ENCODE results near the gene UBN1.

UBN1 gene

DNA sequence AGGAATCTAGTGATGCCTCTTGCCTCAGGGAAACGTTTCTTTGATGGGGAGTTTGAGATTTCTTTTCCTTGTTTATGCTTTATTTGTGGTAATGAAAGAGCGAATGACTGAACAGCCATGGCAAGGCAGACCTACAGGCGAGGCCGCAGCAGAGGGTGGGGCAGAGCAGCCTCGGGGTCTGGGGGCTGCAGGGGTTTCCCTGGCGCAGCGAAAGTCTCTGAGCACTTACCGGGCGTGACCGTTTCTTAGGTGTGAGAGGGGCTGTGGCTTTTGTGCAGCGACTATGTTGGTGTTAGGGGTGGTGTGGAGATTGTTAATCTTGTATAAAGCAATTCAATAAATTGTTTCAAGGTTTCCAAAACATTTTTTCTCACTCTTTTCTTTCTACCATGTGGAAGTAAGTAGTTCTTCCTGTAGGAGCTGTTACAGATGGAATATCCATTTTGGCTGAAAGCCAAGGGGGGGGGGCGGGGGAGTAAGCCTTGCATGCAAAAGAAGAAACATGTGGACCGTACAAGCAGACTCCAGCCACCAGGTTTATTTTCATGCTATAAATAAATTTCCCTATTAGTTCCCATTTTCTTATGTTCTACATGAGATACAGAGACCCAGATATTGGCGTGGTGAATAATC lies 34.8 kb downstream of the UBN1 start:
- H3K27me3 ChIP-seq (ENCODE audit: control insufficient read depth in 5 of 5, insufficient read depth in 4 of 5, low read length in 5 of 5): no peaks in the 10 kb centered on the region
- no peak overlapping the region for H3K4me3 ChIP-seq (ENCODE audit: low read depth in 1 of 5, low read length in 5 of 5)
- no peaks in the 10 kb centered on the region for H3K9me3 ChIP-seq (ENCODE audit: control insufficient read depth in 5 of 5, low read length in 5 of 5)
- peaks cover 5 to 97% (median 95%) of the 10 kb centered on the region in 5 donors for H3K36me3 ChIP-seq (ENCODE audit: control insufficient read depth in 5 of 5, insufficient read depth in 5 of 5, low read length in 5 of 5)
- no peak overlapping the region for H3K9ac ChIP-seq (ENCODE audit: low read length in 5 of 5)
- H3K4me1 ChIP-seq (ENCODE audit: control insufficient read depth in 5 of 5, insufficient read depth in 5 of 5, low read length in 5 of 5): no peaks in the 10 kb centered on the region
- no peak overlapping the region for H3K27ac ChIP-seq (ENCODE audit: low read depth, low read length)

- H3K27ac ChIP-seq (ENCODE audit: low read depth, low read length): no peak overlapping the region
- no peaks in the 10 kb centered on the region for H3K27me3 ChIP-seq (ENCODE audit: control insufficient read depth in 5 of 5, insufficient read depth in 4 of 5, low read length in 5 of 5)
- no peaks in the 10 kb centered on the region for H3K9me3 ChIP-seq (ENCODE audit: control insufficient read depth in 5 of 5, low read length in 5 of 5)
- no peak overlapping the region for H3K4me3 ChIP-seq (ENCODE audit: low read depth in 1 of 5, low read length in 5 of 5)
- H3K9ac ChIP-seq (ENCODE audit: low read length in 5 of 5): no peak overlapping the region
- peaks cover 5 to 97% (median 94%) of the 10 kb centered on the region in 5 donors for H3K36me3 ChIP-seq (ENCODE audit: control insufficient read depth in 5 of 5, insufficient read depth in 5 of 5, low read length in 5 of 5)
- no peaks in the 10 kb centered on the region for H3K4me1 ChIP-seq (ENCODE audit: control insufficient read depth in 5 of 5, insufficient read depth in 5 of 5, low read length in 5 of 5)
Observed at GRCh38 chr16:4882633-4883285, 35.5 kb downstream of the UBN1 start.

- H3K4me1 ChIP-seq (ENCODE audit: control insufficient read depth in 5 of 5, insufficient read depth in 5 of 5, low read length in 5 of 5): no peaks in the 10 kb centered on the region
- no peak overlapping the region for H3K4me3 ChIP-seq (ENCODE audit: low read depth in 1 of 5, low read length in 5 of 5)
- H3K9ac ChIP-seq (ENCODE audit: low read length in 5 of 5): no peak overlapping the region
- peaks cover 5 to 97% (median 93%) of the 10 kb centered on the region in 5 donors for H3K36me3 ChIP-seq (ENCODE audit: control insufficient read depth in 5 of 5, insufficient read depth in 5 of 5, low read length in 5 of 5)
- no peaks in the 10 kb centered on the region for H3K9me3 ChIP-seq (ENCODE audit: control insufficient read depth in 5 of 5, low read length in 5 of 5)
- H3K27me3 ChIP-seq (ENCODE audit: control insufficient read depth in 5 of 5, insufficient read depth in 4 of 5, low read length in 5 of 5): no peaks in the 10 kb centered on the region
- no peak overlapping the region for H3K27ac ChIP-seq (ENCODE audit: low read depth, low read length)
Observed at GRCh38 chr16:4883501-4883900, 36.2 kb downstream of the UBN1 start.

DNA sequence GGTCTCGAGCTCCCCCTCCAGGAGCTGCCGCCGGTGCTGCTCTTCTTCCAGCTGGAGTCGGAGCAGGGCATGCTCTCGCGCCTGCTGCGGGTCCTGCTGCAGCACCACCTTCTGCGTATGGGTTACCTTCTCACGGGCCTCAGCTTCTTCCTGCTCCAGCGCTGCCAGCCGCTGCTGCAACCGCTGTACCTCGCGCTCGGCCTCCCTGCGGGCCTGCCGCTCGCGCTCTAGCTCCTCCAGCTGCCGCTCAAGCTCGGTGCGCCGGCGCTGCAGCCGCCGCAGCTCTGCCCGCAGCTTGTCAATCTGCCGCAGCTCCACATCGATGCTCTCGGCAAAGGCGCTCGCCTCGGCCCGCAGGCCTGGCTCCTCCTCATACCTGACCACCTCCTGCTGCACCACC lies 36.9 kb downstream of the UBN1 start:
- Histone ChIP-seq H3K9me3 (ENCODE audit: control insufficient read depth in 5 of 5, low read length in 5 of 5) (no peaks in the 10 kb centered on the region), H3K36me3 (ENCODE audit: control insufficient read depth in 5 of 5, insufficient read depth in 5 of 5, low read length in 5 of 5) (peaks cover 5 to 92% (median 87%) of the 10 kb centered on the region in 5 donors), H3K4me1 (ENCODE audit: control insufficient read depth in 5 of 5, insufficient read depth in 5 of 5, low read length in 5 of 5) (no peaks in the 10 kb centered on the region), H3K27ac (ENCODE audit: low read depth, low read length) (no peak overlapping the region), H3K4me3 (ENCODE audit: low read depth in 1 of 5, low read length in 5 of 5) (no peak overlapping the region), H3K27me3 (ENCODE audit: control insufficient read depth in 5 of 5, insufficient read depth in 4 of 5, low read length in 5 of 5) (no peaks in the 10 kb centered on the region), H3K9ac (ENCODE audit: low read length in 5 of 5) (no peak overlapping the region)

- H3K4me3 ChIP-seq (ENCODE audit: low read depth in 1 of 5, low read length in 5 of 5): no peak overlapping the region
- H3K36me3 ChIP-seq (ENCODE audit: control insufficient read depth in 5 of 5, insufficient read depth in 5 of 5, low read length in 5 of 5): peaks cover 2 to 91% (median 83%) of the 10 kb centered on the region in 5 donors
- no peaks in the 10 kb centered on the region for H3K9me3 ChIP-seq (ENCODE audit: control insufficient read depth in 5 of 5, low read length in 5 of 5)
- no peak overlapping the region for H3K9ac ChIP-seq (ENCODE audit: low read length in 5 of 5)
- no peaks in the 10 kb centered on the region for H3K27me3 ChIP-seq (ENCODE audit: control insufficient read depth in 5 of 5, insufficient read depth in 4 of 5, low read length in 5 of 5)
- H3K4me1 ChIP-seq (ENCODE audit: control insufficient read depth in 5 of 5, insufficient read depth in 5 of 5, low read length in 5 of 5): no peaks in the 10 kb centered on the region
- H3K27ac ChIP-seq (ENCODE audit: low read depth, low read length): no peak overlapping the region
Observed at GRCh38 chr16:4884972-4885874, 37.9 kb downstream of the UBN1 start.

GRCh38 chr16:4886151-4886550 lies 38.9 kb downstream of the UBN1 start:
- Histone ChIP-seq H3K9me3 (ENCODE audit: control insufficient read depth in 5 of 5, low read length in 5 of 5) (no peaks in the 10 kb centered on the region), H3K36me3 (ENCODE audit: control insufficient read depth in 5 of 5, insufficient read depth in 5 of 5, low read length in 5 of 5) (peaks cover 0 to 91% (median 80%) of the 10 kb centered on the region in 5 donors), H3K4me3 (ENCODE audit: low read depth in 1 of 5, low read length in 5 of 5) (no peak overlapping the region), H3K27ac (ENCODE audit: low read depth, low read length) (no peak overlapping the region), H3K27me3 (ENCODE audit: control insufficient read depth in 5 of 5, insufficient read depth in 4 of 5, low read length in 5 of 5) (no peaks in the 10 kb centered on the region), H3K9ac (ENCODE audit: low read length in 5 of 5) (no peak overlapping the region), H3K4me1 (ENCODE audit: control insufficient read depth in 5 of 5, insufficient read depth in 5 of 5, low read length in 5 of 5) (no peaks in the 10 kb centered on the region)

DNA sequence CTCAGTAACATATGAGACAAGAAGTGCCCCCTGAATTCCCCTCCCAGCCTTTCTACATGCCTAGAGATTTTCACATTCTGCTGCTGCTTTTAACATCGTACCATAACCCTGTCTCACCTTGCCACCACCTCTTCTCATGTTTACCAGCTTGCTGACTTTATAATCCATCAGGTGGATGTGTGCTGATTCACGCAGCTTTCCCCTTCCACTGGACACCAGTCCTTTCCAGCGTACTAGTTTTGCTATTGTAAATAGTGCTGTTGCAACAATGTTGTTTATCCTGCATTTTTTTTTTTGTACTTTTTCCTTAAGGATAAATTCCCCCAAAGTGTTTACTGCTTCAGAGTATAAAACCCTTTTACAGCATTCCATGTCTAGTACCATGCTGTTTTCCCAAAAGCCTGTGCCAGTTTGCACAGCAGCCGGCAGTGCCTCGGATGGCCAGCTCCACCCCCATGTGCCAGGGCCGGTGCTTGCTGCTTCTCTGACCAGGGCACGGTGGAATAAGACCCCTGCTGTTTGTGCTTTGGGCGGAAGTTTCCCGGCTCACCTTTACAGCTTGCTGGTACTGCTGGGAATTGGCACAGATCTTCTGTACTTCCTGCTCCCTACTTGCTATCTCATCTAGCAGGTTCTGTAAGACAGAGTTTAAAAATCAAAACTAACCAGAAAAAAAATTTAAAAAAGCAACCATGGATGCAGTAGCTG lies 41.3 kb downstream of the UBN1 start:
- no peak overlapping the region for H3K9ac ChIP-seq (ENCODE audit: low read length in 5 of 5)
- no peaks in the 10 kb centered on the region for H3K27me3 ChIP-seq (ENCODE audit: control insufficient read depth in 5 of 5, insufficient read depth in 4 of 5, low read length in 5 of 5)
- H3K27ac ChIP-seq (ENCODE audit: low read depth, low read length): no peak overlapping the region
- no peak overlapping the region for H3K4me3 ChIP-seq (ENCODE audit: low read depth in 1 of 5, low read length in 5 of 5)
- no peaks in the 10 kb centered on the region for H3K4me1 ChIP-seq (ENCODE audit: control insufficient read depth in 5 of 5, insufficient read depth in 5 of 5, low read length in 5 of 5)
- peaks cover 0 to 89% (median 60%) of the 10 kb centered on the region in 5 donors for H3K36me3 ChIP-seq (ENCODE audit: control insufficient read depth in 5 of 5, insufficient read depth in 5 of 5, low read length in 5 of 5)
- H3K9me3 ChIP-seq (ENCODE audit: control insufficient read depth in 5 of 5, low read length in 5 of 5): no peaks in the 10 kb centered on the region

GRCh38 chr16:4890026-4890425 lies 42.7 kb downstream of the UBN1 start:
- H3K27ac ChIP-seq (ENCODE audit: low read depth, low read length): no peak overlapping the region
- H3K4me1 ChIP-seq (ENCODE audit: control insufficient read depth in 5 of 5, insufficient read depth in 5 of 5, low read length in 5 of 5): no peaks in the 10 kb centered on the region
- no peak overlapping the region for H3K9ac ChIP-seq (ENCODE audit: low read length in 5 of 5)
- H3K36me3 ChIP-seq (ENCODE audit: control insufficient read depth in 5 of 5, insufficient read depth in 5 of 5, low read length in 5 of 5): peaks cover 0 to 81% (median 49%) of the 10 kb centered on the region in 5 donors
- no peaks in the 10 kb centered on the region for H3K27me3 ChIP-seq (ENCODE audit: control insufficient read depth in 5 of 5, insufficient read depth in 4 of 5, low read length in 5 of 5)
- no peaks in the 10 kb centered on the region for H3K9me3 ChIP-seq (ENCODE audit: control insufficient read depth in 5 of 5, low read length in 5 of 5)
- H3K4me3 ChIP-seq (ENCODE audit: low read depth in 1 of 5, low read length in 5 of 5): no peak overlapping the region

DNA sequence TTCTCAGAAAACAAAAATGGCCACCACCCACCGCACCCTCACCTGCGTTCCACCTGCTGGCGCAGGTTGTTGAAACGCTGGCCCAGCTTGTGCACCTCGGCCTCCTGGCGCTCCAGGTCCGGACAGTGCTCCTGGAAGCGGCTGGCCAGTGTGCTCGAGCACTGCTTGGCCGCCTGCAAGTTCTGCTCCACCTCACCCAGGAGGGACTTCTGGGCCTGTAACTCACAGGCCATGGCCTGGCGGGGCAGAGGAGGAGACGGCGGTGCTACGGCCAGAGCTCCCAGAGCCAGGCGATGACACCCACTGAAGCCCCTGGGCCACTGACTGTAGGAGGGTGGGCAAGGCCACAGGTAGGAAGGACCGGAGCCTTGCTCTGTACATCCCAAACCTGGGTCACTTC lies 43.4 kb downstream of the UBN1 start:
- H3K4me1 ChIP-seq (ENCODE audit: control insufficient read depth in 5 of 5, insufficient read depth in 5 of 5, low read length in 5 of 5): no peaks in the 10 kb centered on the region
- H3K36me3 ChIP-seq (ENCODE audit: control insufficient read depth in 5 of 5, insufficient read depth in 5 of 5, low read length in 5 of 5): peaks cover 0 to 81% (median 43%) of the 10 kb centered on the region in 5 donors
- no peak overlapping the region for H3K9ac ChIP-seq (ENCODE audit: low read length in 5 of 5)
- no peaks in the 10 kb centered on the region for H3K27me3 ChIP-seq (ENCODE audit: control insufficient read depth in 5 of 5, insufficient read depth in 4 of 5, low read length in 5 of 5)
- H3K9me3 ChIP-seq (ENCODE audit: control insufficient read depth in 5 of 5, low read length in 5 of 5): no peaks in the 10 kb centered on the region
- no peak overlapping the region for H3K4me3 ChIP-seq (ENCODE audit: low read depth in 1 of 5, low read length in 5 of 5)
- H3K27ac ChIP-seq (ENCODE audit: low read depth, low read length): no peak overlapping the region
